Stimulated activated naive CD8-positive, alpha-beta T cell treated with anti-CD3 and anti-CD28 coated beads, Interleukin-15, amount 100 ng/mL, for 72 hours (primary cell): ENCODE measurements around the gene SLC47A2.
"Not testable (repeated sequence)": the region's sequence is repeated elsewhere in the genome, so short reads cannot be mapped to it uniquely, and the experiment has no call there.

Experiments used
- ATAC-seq: fragments of 150-1000 bp; cut with Tn5 transposase; 2 replicates; pipeline ENCODE4 v1.10.0; 2021; ENCODE audit warnings: mild to moderate bottlenecking, moderate library complexity
- DNase-seq, 2 donors: peaks; one replicate each; pipeline ENCODE4 v3.0.0; 2021 to 2022
- H3K27ac Mint-ChIP-seq, 2 donors: one replicate each; pipeline ENCODE4 v1.8.0; 2022; ENCODE audit warnings: mild to moderate bottlenecking in 2 of 2, mixed read lengths in 2 of 2, moderate library complexity in 2 of 2
- H3K27me3 Mint-ChIP-seq: one replicate; pipeline ENCODE4 v1.8.0; 2022; ENCODE audit warnings: mixed read lengths
- H3K4me1 Mint-ChIP-seq: one replicate; pipeline ENCODE4 v1.8.0; 2022; ENCODE audit warnings: mild to moderate bottlenecking, mixed read lengths
- H3K4me3 Mint-ChIP-seq, 2 donors: one replicate each; pipeline ENCODE4 v1.8.0; 2022; ENCODE audit warnings: mild to moderate bottlenecking in 2 of 2, mixed read lengths in 2 of 2, moderate library complexity in 1 of 2
- H3K9me3 Mint-ChIP-seq, 2 donors: one replicate each; pipeline ENCODE4 v1.8.0; 2022; ENCODE audit warnings: mixed read lengths in 2 of 2

SLC47A2 gene, protein sequence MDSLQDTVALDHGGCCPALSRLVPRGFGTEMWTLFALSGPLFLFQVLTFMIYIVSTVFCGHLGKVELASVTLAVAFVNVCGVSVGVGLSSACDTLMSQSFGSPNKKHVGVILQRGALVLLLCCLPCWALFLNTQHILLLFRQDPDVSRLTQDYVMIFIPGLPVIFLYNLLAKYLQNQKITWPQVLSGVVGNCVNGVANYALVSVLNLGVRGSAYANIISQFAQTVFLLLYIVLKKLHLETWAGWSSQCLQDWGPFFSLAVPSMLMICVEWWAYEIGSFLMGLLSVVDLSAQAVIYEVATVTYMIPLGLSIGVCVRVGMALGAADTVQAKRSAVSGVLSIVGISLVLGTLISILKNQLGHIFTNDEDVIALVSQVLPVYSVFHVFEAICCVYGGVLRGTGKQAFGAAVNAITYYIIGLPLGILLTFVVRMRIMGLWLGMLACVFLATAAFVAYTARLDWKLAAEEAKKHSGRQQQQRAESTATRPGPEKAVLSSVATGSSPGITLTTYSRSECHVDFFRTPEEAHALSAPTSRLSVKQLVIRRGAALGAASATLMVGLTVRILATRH

GRCh38 chr17:19716108-19717030 is at the start of gene SLC47A2:
TSS of gene SLC47A2 (minus strand) at chr17:19716584. CDS start at chr17:19716555, 29 bp downstream.
- no peaks in the 10 kb centered on the region for H3K27me3 Mint-ChIP-seq
- no peak within 1 kb of the TSS for H3K4me3 Mint-ChIP-seq
- no peaks in the 10 kb centered on the region for H3K9me3 Mint-ChIP-seq
- DNase-seq: no peak
- no peaks in the 10 kb centered on the region for H3K4me1 Mint-ChIP-seq
- H3K27ac Mint-ChIP-seq: peak within 1 kb of the TSS in 1 of 2 donors; percentile 74
- ATAC-seq: no peak

- peak; percentile 19 for ATAC-seq
- H3K27ac Mint-ChIP-seq: no peak overlapping the region
- no peaks in the 10 kb centered on the region for H3K9me3 Mint-ChIP-seq
- H3K4me3 Mint-ChIP-seq: no peak overlapping the region
- peaks cover 52% of the 10 kb centered on the region for H3K4me1 Mint-ChIP-seq
- H3K27me3 Mint-ChIP-seq: peaks cover 5% of the 10 kb centered on the region
- DNase-seq: no peak
Measured at GRCh38 chr17:19766016-19766415, 49.6 kb upstream of the SLC47A2 start.

GRCh38 chr17:19763991-19764390 is 47.6 kb upstream of the SLC47A2 start:
- H3K4me1 Mint-ChIP-seq: peaks cover 35% of the 10 kb centered on the region
- DNase-seq, H3K27me3 Mint-ChIP-seq, H3K9me3 Mint-ChIP-seq, H3K27ac Mint-ChIP-seq, ATAC-seq, H3K4me3 Mint-ChIP-seq: not testable (repeated sequence)

GRCh38 chr17:19763416-19763815 is 47.0 kb upstream of the SLC47A2 start:
- Mint-ChIP-seq H3K4me3 (no peak overlapping the region), H3K9me3 (no peaks in the 10 kb centered on the region), H3K27ac (no peak overlapping the region), H3K27me3 (peaks cover 5% of the 10 kb centered on the region), H3K4me1 (peaks cover 33% of the 10 kb centered on the region)
- no peak for ATAC-seq
- peak in 1 of 2 donors; percentile 7 for DNase-seq

- Mint-ChIP-seq H3K4me1 (peaks cover 27% of the 10 kb centered on the region), H3K9me3 (no peaks in the 10 kb centered on the region), H3K4me3 (no peak overlapping the region), H3K27me3 (peaks cover 12% of the 10 kb centered on the region), H3K27ac (no peak overlapping the region)
- DNase-seq (peak; percentile 50 to 75), ATAC-seq (peak; percentile 70)
Measured at GRCh38 chr17:19762515-19762961, 46.2 kb upstream of the SLC47A2 start.

DNA sequence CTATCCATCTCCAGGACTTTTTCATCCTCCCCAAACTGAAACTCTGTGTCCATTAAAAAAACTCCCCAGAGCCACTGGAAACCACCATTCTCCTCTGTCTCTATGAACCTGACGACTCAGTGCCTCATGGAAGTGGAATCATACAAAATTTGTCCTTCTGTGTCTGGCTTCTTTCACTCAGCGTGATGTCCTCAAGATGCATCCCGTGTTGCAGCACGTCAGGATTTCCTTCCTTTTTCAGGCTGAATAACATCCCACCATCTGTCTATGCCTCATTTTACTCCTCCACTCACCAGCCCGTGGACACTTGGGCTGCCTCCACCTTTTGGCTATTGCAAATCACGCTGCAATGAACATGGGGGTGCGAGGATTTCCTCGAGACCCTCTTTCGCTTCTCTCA is 44.4 kb upstream of the SLC47A2 start:
- Mint-ChIP-seq H3K4me3 (no peak overlapping the region), H3K27ac (no peak overlapping the region), H3K4me1 (peaks cover 22% of the 10 kb centered on the region), H3K27me3 (peaks cover 25% of the 10 kb centered on the region), H3K9me3 (no peaks in the 10 kb centered on the region)
- ATAC-seq: no peak
- DNase-seq: no peak

GRCh38 chr17:19759568-19760549 is 43.5 kb upstream of the SLC47A2 start:
- H3K4me3 Mint-ChIP-seq: no peak overlapping the region
- peak overlapping the region in 1 of 2 donors; percentile 8 for H3K27ac Mint-ChIP-seq
- ATAC-seq: no peak
- H3K9me3 Mint-ChIP-seq: no peaks in the 10 kb centered on the region
- DNase-seq: peak in 1 of 2 donors; percentile 5
- peaks cover 31% of the 10 kb centered on the region for H3K4me1 Mint-ChIP-seq
- H3K27me3 Mint-ChIP-seq: peaks cover 32% of the 10 kb centered on the region

DNA sequence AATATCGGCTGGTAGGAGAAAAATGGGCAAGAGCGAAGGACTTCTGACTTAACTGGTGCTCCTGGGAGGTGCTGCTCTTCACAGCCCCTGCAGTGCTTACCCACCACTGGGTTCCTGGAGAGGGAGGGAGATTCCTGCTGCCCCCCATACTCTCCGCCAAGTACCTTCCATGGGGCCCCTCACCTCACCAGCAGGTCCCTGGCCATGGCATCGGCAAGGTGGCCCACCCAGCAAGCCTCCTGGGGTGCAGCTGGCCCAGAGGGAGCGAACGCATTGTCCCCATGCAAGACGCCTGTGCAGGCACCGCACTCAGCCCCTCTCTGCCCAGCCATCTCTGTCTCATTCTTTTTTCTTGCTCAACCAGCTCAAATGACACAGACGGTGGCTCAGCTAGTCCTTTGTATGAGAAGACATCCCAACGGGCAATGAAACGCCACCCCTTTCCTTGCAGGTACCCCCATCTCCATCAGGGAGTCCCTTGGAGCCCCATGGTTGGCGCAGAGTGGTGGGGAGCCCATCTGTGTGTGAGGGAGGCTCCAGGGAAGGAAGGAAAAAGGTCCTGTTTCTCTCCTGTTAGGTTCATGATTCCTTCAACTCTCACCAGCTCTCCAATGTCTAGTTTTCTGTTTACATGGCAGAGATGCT is 41.3 kb upstream of the SLC47A2 start:
- Mint-ChIP-seq H3K27ac (no peak overlapping the region), H3K9me3 (no peaks in the 10 kb centered on the region), H3K4me3 (no peak overlapping the region), H3K4me1 (peaks cover 24% of the 10 kb centered on the region), H3K27me3 (peaks cover 32% of the 10 kb centered on the region)
- no peak for DNase-seq
- no peak for ATAC-seq

DNA sequence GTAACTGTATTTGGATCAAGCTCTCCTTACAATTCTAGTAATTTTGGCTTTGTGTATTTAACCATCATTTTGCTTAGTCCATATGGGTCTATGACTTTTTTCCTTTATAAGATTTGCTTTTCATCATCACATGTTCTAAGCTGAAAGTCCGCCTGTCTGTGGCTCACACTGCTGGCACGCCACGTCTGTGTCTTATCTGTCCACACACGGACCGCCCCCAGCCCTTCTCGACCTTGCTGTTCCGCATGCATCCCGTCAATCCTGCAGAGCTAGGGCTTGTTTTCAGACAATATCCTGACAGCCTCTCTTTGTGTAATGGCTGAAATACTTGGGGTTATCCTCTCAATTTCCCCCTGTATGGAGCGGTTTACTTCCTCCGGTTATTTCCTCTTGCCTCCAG is 40.2 kb upstream of the SLC47A2 start:
- no peak for DNase-seq
- H3K4me3 Mint-ChIP-seq: no peak overlapping the region
- no peak for ATAC-seq
- H3K27me3 Mint-ChIP-seq: peaks cover 32% of the 10 kb centered on the region
- H3K4me1 Mint-ChIP-seq: peaks cover 17% of the 10 kb centered on the region
- H3K27ac Mint-ChIP-seq: no peak overlapping the region
- no peaks in the 10 kb centered on the region for H3K9me3 Mint-ChIP-seq

DNA sequence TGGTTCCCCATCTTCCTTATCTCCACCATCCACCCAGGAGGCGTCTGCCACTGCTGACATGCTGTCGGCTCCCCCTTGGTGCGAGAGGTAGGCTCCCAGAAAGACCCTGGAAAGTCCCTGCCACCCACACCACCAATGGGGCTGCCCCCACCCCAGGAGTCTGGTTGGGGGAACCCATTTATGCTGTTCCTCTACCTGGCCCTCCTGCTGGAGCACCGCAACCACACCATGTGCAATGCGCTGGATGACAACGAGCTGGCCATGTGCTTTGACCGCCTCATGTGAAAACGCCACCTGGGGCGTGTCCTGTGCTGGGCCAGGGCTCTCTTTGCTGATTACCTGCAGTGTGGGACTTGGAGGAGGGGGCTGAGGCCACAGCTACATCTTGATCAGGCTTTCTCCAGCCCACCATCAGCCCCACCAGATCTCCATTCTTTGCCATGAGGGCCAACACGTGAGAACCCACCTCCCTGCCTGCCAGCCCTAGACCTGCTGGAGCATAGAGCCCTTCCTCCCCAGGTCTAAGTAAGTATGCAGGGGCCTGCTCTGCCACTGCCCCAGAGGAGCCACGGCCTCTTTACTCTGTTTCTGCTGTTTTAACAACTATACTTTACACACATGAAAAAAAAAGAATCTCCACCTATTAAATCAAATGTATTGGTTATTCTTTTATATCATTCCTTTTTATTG is 39.6 kb upstream of the SLC47A2 start:
- Mint-ChIP-seq H3K9me3 (no peaks in the 10 kb centered on the region), H3K27me3 (peaks cover 32% of the 10 kb centered on the region), H3K27ac (no peak overlapping the region), H3K4me1 (peaks cover 17% of the 10 kb centered on the region), H3K4me3 (no peak overlapping the region)
- peak; percentile 60 for ATAC-seq
- DNase-seq: peak in 1 of 2 donors; percentile 32

DNA sequence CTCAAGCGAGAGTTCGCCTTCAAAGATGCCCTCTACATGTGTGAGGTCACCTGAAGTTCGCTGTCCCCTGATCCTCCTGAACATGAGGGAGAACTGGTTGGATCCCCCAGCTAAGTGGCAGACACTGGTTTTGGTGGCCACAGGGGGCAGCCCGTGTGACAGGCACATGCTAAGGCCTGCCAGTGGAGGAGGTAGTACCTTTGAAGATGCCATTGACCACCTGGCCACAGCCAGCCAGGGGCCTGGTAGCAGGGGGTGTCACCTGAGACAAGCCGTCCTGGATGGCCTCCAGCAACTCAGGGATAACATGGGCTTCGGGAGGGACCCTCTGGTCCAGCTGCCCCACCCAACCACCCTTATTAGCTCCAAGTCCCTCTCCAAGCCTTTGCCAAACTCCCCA is 39.0 kb upstream of the SLC47A2 start:
- H3K9me3 Mint-ChIP-seq: no peaks in the 10 kb centered on the region
- H3K27ac Mint-ChIP-seq: peak overlapping the region in 1 of 2 donors; percentile 14
- peaks cover 17% of the 10 kb centered on the region for H3K4me1 Mint-ChIP-seq
- DNase-seq: no peak
- ATAC-seq: no peak
- peaks cover 32% of the 10 kb centered on the region for H3K27me3 Mint-ChIP-seq
- no peak overlapping the region for H3K4me3 Mint-ChIP-seq

- Mint-ChIP-seq H3K9me3 (no peaks in the 10 kb centered on the region), H3K27me3 (peaks cover 32% of the 10 kb centered on the region), H3K4me3 (no peak overlapping the region), H3K27ac (no peak overlapping the region), H3K4me1 (peaks cover 17% of the 10 kb centered on the region)
- DNase-seq: no peak
- no peak for ATAC-seq
Measured at GRCh38 chr17:19753661-19754463, 37.5 kb upstream of the SLC47A2 start.

GRCh38 chr17:19753051-19753509 is 36.7 kb upstream of the SLC47A2 start:
- no peak overlapping the region for H3K4me3 Mint-ChIP-seq
- ATAC-seq (no peak), DNase-seq (no peak)
- no peak overlapping the region for H3K27ac Mint-ChIP-seq
- no peaks in the 10 kb centered on the region for H3K9me3 Mint-ChIP-seq
- H3K4me1 Mint-ChIP-seq: peaks cover 17% of the 10 kb centered on the region
- H3K27me3 Mint-ChIP-seq: peaks cover 31% of the 10 kb centered on the region
